WTC11 (cell line): Measurements from ENCODE around the gene TTC7B. TPM values are rescaled to one million over a fixed set of nuclear protein-coding genes. Genes with fewer than 3 reads are reported as not detected.

ENCODE experiments used
- ATAC-seq: fragments of 200-7000 bp; cut with Tn5 transposase; 2 replicates; pipeline ENCODE4 v1.10.0; 2021; ENCODE audit warnings: mild to moderate bottlenecking, moderate library complexity
- CTCF ChIA-PET: fragments of 300-600 bp; sonication (Branson Sonifier 250); formaldehyde crosslinking; loops from one replicate; lab custom pipeline; 2021; ENCODE audit warnings: antibody characterized with exemption; lab: Charles Lee
- POLR2A ChIA-PET: fragments of 350-600 bp; sonication (Branson Sonifier 250); formaldehyde crosslinking; loops from one replicate; lab custom pipeline; 2021; ENCODE audit warnings: antibody characterized with exemption; lab: Charles Lee
- DNase-seq: peaks from one replicate; pipeline ENCODE4 v3.0.0; 2021; ENCODE audit warnings: low spot score
- H3K27ac Mint-ChIP-seq: 2 replicates; pipeline ENCODE4 v1.8.0; 2021; ENCODE audit warnings: mixed read lengths
- H3K27me3 Mint-ChIP-seq: 2 replicates; pipeline ENCODE4 v1.8.0; 2021; ENCODE audit warnings: low read depth, mild to moderate bottlenecking, moderate library complexity, mixed read lengths
- H3K36me3 Mint-ChIP-seq: 2 replicates; pipeline ENCODE4 v1.8.0; 2021; ENCODE audit warnings: mixed read lengths
- H3K4me1 Mint-ChIP-seq: 2 replicates; pipeline ENCODE4 v1.8.0; 2022; ENCODE audit warnings: mixed read lengths
- H3K4me3 Mint-ChIP-seq: 2 replicates; pipeline ENCODE4 v1.8.0; 2021; ENCODE audit warnings: mild to moderate bottlenecking, moderate library complexity, mixed read lengths
- H3K9me3 Mint-ChIP-seq: 2 replicates; pipeline ENCODE4 v1.8.0; 2021; ENCODE audit warnings: mixed read lengths
- CDX4 ChIP-seq: fragments of 250-450 bp; sonication (Bioruptor Pico); IDR thresholded peaks from 2 replicates; pipeline ENCODE4 v1.9.0; 2021; ENCODE audit warnings: moderate library complexity, mild to moderate bottlenecking, inconsistent platforms, borderline replicate concordance
- ESRRA ChIP-seq: sonication (generic); formaldehyde crosslinking; IDR thresholded peaks from 2 replicates; pipeline ENCODE4 v1.8.1; 2022; ENCODE audit warnings: mild to moderate bottlenecking, missing genetic modification reagents, borderline replicate concordance
- FOXK1 ChIP-seq: sonication (generic); formaldehyde crosslinking; IDR thresholded peaks from 2 replicates; pipeline ENCODE4 v1.8.0; 2022; ENCODE audit warnings: mild to moderate bottlenecking, moderate library complexity, missing genetic modification reagents
- JAZF1 ChIP-seq: fragments of 250-450 bp; sonication (Bioruptor Pico); IDR thresholded peaks from 2 replicates; pipeline ENCODE4 v1.9.0; 2021; ENCODE audit warnings: moderate library complexity, mild to moderate bottlenecking, inconsistent platforms
- KAT7 ChIP-seq: sonication (generic); formaldehyde crosslinking; IDR thresholded peaks from 2 replicates; pipeline ENCODE4 v1.8.1; 2023; ENCODE audit warnings: missing genetic modification reagents, mild to moderate bottlenecking, borderline replicate concordance
- MAX ChIP-seq: sonication (generic); formaldehyde crosslinking; IDR thresholded peaks from 2 replicates; pipeline ENCODE4 v1.8.0; 2022; ENCODE audit warnings: mild to moderate bottlenecking, missing genetic modification reagents
- MXD4 ChIP-seq: fragments of 250-450 bp; sonication (Bioruptor Pico); IDR thresholded peaks from 2 replicates; pipeline ENCODE4 v1.8.0; 2021; ENCODE audit warnings: mild to moderate bottlenecking, moderate library complexity, borderline replicate concordance
- NR3C1 ChIP-seq: sonication (generic); formaldehyde crosslinking; conservative IDR thresholded peaks from 2 replicates; pipeline ENCODE4 v1.8.1; 2023; ENCODE audit warnings: low read depth, mild to moderate bottlenecking, missing genetic modification reagents
- PREB ChIP-seq: sonication (generic); formaldehyde crosslinking; IDR thresholded peaks from 2 replicates; pipeline ENCODE4 v1.8.1; 2022; ENCODE audit warnings: mild to moderate bottlenecking, missing genetic modification reagents, moderate library complexity, borderline replicate concordance
- ZNF232 ChIP-seq: sonication (generic); formaldehyde crosslinking; IDR thresholded peaks from 2 replicates; pipeline ENCODE4 v1.8.0; 2022; ENCODE audit warnings: mild to moderate bottlenecking, missing genetic modification reagents
- ZNF317 ChIP-seq: sonication (generic); formaldehyde crosslinking; IDR thresholded peaks from 2 replicates; pipeline ENCODE4 v1.8.1; 2023; ENCODE audit warnings: low read depth, mild to moderate bottlenecking, moderate library complexity, missing genetic modification reagents, borderline replicate concordance
- ZNF396 ChIP-seq: fragments of 250-450 bp; sonication (Bioruptor Pico); IDR thresholded peaks from 2 replicates; pipeline ENCODE4 v1.8.0; 2021; ENCODE audit warnings: mild to moderate bottlenecking, moderate library complexity, borderline replicate concordance
- total RNA-seq: library from RNA; stranded (reverse); gene quantifications from 3 replicates; pipeline ENCODE4 v1.2.3, GENCODE V29; 2021
- TF ChIP-seq, protein P1 (sequence below): sonication (generic); formaldehyde crosslinking; IDR thresholded peaks from 2 replicates; pipeline ENCODE4 v1.8.1; 2022; ENCODE audit warnings: missing genetic modification reagents, borderline replicate concordance
- TF ChIP-seq, protein P2 (sequence below): fragments of 200-600 bp; IDR thresholded peaks from 2 replicates; pipeline ENCODE4 v1.8.0; 2022; ENCODE audit warnings: antibody characterized with exemption
- TF ChIP-seq, protein P3 (sequence below): sonication (generic); formaldehyde crosslinking; conservative IDR thresholded peaks from 2 replicates; pipeline ENCODE4 v1.8.1; 2022; ENCODE audit warnings: mild to moderate bottlenecking, missing genetic modification reagents
- TF ChIP-seq, protein P4 (sequence below): sonication (generic); formaldehyde crosslinking; conservative IDR thresholded peaks from 2 replicates; pipeline ENCODE4 v1.8.1; 2023; ENCODE audit warnings: mild to moderate bottlenecking, low read depth, missing genetic modification reagents, moderate library complexity

TTC7B gene
- total RNA-seq, 1 experiment from 2014 or later: 27.6 TPM

GRCh38 chr14:90560558-90560957 is 255.7 kb downstream of the TTC7B start:
- Mint-ChIP-seq H3K4me3 (no peak overlapping the region), H3K36me3 (no peaks in the 10 kb centered on the region), H3K9me3 (peaks cover 5% of the 10 kb centered on the region; the same call in 1 of the 2 replicates), H3K27ac (no peak overlapping the region), H3K4me1 (peaks cover 19% of the 10 kb centered on the region), H3K27me3 (peaks cover 3% of the 10 kb centered on the region; the same call in 1 of the 2 replicates)
- POLR2A ChIA-PET: no interaction called here
- ATAC-seq (no peak), DNase-seq (no peak)
- CTCF ChIA-PET: interaction anchor here (1.0 to 1.2 kb wide), 3 partner anchors 15 to 198 kb away, joined by 3 read pairs; no protein-coding TSS in a partner anchor
- TF ChIP-seq, protein P1, sequence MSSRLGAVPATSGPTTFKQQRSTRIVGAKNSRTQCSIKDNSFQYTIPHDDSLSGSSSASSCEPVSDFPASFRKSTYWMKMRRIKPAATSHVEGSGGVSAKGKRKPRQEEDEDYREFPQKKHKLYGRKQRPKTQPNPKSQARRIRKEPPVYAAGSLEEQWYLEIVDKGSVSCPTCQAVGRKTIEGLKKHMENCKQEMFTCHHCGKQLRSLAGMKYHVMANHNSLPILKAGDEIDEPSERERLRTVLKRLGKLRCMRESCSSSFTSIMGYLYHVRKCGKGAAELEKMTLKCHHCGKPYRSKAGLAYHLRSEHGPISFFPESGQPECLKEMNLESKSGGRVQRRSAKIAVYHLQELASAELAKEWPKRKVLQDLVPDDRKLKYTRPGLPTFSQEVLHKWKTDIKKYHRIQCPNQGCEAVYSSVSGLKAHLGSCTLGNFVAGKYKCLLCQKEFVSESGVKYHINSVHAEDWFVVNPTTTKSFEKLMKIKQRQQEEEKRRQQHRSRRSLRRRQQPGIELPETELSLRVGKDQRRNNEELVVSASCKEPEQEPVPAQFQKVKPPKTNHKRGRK: no peak
- TF ChIP-seq FOXK1 (CRISPR knock-in tag): no peak
- TF ChIP-seq ESRRA: no peak
- TF ChIP-seq CDX4: no peak
- no peak for TF ChIP-seq MXD4

DNA sequence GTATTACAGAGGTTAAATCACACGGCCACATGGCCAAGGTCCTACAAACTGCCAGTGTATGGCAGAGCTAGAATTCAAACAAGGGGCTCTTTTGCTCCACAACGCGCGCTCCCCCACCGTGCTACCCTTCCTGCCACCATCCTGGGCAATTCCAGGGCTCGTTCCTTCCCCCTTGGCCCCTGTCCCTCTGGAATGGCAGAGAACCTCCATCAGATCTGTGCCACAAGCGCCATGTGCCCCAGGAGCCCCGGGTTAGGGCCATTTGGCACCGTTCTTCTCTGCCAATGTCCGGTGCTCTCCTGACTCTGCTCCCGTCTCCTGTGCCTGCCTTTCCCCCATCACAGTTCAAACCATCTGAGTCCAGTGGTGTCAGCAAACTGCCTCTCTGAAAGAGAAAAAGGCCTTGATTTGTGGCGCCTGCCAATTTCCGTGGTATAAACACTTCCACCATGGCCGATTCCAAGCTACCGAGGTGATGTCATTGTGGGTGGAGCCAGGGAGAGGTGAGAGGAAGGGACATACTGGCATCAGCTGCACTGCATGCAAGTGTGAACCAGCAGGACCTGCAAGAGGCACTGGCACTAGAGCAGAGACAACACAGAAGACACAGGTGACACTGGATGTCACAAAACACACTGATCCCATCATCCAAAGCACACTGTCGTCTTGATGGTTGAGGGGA is 256.3 kb downstream of the TTC7B start:
- no peak for ATAC-seq
- peaks cover 5% of the 10 kb centered on the region; the same call in 1 of the 2 replicates for H3K9me3 Mint-ChIP-seq
- POLR2A ChIA-PET: no interaction called here

More for the DNA sequence above, 256.3 kb downstream of the TTC7B start:
- CTCF ChIA-PET: interaction anchor here (0.6 to 2.6 kb wide), 5 partner anchors 13 to 198 kb away, joined by 3 to 11 read pairs (median 3); no protein-coding TSS in a partner anchor
- peaks cover 5% of the 10 kb centered on the region for H3K27me3 Mint-ChIP-seq
- no peak overlapping the region for H3K4me3 Mint-ChIP-seq
- peaks cover 21% of the 10 kb centered on the region for H3K4me1 Mint-ChIP-seq
- DNase-seq: no peak
- no peak overlapping the region for H3K27ac Mint-ChIP-seq
- H3K36me3 Mint-ChIP-seq: no peaks in the 10 kb centered on the region
- TF ChIP-seq ZNF317 (CRISPR knock-in tag) (no peak), KAT7 (CRISPR knock-in tag) (no peak), ZNF396 (CRISPR knock-in tag) (no peak), JAZF1 (no peak), MAX (CRISPR knock-in tag) (no peak), PREB (CRISPR knock-in tag) (no peak), ZNF232 (no peak), NR3C1 (CRISPR knock-in tag) (no peak)
- TF ChIP-seq, protein P2, sequence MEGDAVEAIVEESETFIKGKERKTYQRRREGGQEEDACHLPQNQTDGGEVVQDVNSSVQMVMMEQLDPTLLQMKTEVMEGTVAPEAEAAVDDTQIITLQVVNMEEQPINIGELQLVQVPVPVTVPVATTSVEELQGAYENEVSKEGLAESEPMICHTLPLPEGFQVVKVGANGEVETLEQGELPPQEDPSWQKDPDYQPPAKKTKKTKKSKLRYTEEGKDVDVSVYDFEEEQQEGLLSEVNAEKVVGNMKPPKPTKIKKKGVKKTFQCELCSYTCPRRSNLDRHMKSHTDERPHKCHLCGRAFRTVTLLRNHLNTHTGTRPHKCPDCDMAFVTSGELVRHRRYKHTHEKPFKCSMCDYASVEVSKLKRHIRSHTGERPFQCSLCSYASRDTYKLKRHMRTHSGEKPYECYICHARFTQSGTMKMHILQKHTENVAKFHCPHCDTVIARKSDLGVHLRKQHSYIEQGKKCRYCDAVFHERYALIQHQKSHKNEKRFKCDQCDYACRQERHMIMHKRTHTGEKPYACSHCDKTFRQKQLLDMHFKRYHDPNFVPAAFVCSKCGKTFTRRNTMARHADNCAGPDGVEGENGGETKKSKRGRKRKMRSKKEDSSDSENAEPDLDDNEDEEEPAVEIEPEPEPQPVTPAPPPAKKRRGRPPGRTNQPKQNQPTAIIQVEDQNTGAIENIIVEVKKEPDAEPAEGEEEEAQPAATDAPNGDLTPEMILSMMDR: no peak
- TF ChIP-seq, protein P3, sequence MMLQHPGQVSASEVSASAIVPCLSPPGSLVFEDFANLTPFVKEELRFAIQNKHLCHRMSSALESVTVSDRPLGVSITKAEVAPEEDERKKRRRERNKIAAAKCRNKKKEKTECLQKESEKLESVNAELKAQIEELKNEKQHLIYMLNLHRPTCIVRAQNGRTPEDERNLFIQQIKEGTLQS (CRISPR knock-in tag): no peak
- TF ChIP-seq, protein P4, sequence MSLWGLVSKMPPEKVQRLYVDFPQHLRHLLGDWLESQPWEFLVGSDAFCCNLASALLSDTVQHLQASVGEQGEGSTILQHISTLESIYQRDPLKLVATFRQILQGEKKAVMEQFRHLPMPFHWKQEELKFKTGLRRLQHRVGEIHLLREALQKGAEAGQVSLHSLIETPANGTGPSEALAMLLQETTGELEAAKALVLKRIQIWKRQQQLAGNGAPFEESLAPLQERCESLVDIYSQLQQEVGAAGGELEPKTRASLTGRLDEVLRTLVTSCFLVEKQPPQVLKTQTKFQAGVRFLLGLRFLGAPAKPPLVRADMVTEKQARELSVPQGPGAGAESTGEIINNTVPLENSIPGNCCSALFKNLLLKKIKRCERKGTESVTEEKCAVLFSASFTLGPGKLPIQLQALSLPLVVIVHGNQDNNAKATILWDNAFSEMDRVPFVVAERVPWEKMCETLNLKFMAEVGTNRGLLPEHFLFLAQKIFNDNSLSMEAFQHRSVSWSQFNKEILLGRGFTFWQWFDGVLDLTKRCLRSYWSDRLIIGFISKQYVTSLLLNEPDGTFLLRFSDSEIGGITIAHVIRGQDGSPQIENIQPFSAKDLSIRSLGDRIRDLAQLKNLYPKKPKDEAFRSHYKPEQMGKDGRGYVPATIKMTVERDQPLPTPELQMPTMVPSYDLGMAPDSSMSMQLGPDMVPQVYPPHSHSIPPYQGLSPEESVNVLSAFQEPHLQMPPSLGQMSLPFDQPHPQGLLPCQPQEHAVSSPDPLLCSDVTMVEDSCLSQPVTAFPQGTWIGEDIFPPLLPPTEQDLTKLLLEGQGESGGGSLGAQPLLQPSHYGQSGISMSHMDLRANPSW (CRISPR knock-in tag): no peak
- TF ChIP-seq, all 79 proteins: peak for 0
